Measurements from ENCODE around the gene SUGCT. TPM values are rescaled to one million over a fixed set of nuclear protein-coding genes. Genes with fewer than 3 reads are reported as not detected.
A peak's percentile ranks its signal among the peaks of the same experiment; 100 is the strongest.

SUGCT gene
- polyA plus RNA-seq, 1 donor = 18.8 TPM

GRCh38 chr7:40546616-40547501 is 412.1 kb downstream of the SUGCT start:
- no peaks in the 10 kb centered on the region for H3K36me3 ChIP-seq (ENCODE audit: control insufficient read depth, insufficient read depth, low read length)
- no peaks in the 10 kb centered on the region for H3K27me3 ChIP-seq (ENCODE audit: control insufficient read depth, insufficient read depth, low read length)
- no peak overlapping the region for H3K4me3 ChIP-seq (ENCODE audit: low read length)
- no peaks in the 10 kb centered on the region for H3K9me3 ChIP-seq (ENCODE audit: control insufficient read depth, low read depth, low read length)
- no CpG with 5 or more reads among the region's 6 CpGs for WGBS (ENCODE audit: insufficient coverage, low lambda C conversion rate)
- no peaks in the 10 kb centered on the region for H3K4me1 ChIP-seq (ENCODE audit: control insufficient read depth, insufficient read depth, low read length)
- no peak overlapping the region for H3K27ac ChIP-seq (ENCODE audit: low read length)
- DNase-seq = peak in 1 of 2 donors; percentile 38

- Histone ChIP-seq H3K27ac (ENCODE audit: low read length) (no peak overlapping the region), H3K4me3 (ENCODE audit: low read length) (no peak overlapping the region), H3K36me3 (ENCODE audit: control insufficient read depth, insufficient read depth, low read length) (no peaks in the 10 kb centered on the region), H3K9me3 (ENCODE audit: control insufficient read depth, low read depth, low read length) (no peaks in the 10 kb centered on the region), H3K4me1 (ENCODE audit: control insufficient read depth, insufficient read depth, low read length) (peaks cover 2% of the 10 kb centered on the region), H3K27me3 (ENCODE audit: control insufficient read depth, insufficient read depth, low read length) (no peaks in the 10 kb centered on the region)
- WGBS (ENCODE audit: insufficient coverage, low lambda C conversion rate) = no CpG with 5 or more reads among the region's 2 CpGs
- no peak for DNase-seq
Measured at GRCh38 chr7:40549372-40550039, 414.7 kb downstream of the SUGCT start.

- no CpG with 5 or more reads among the region's 8 CpGs for WGBS (ENCODE audit: insufficient coverage, low lambda C conversion rate)
- no peaks in the 10 kb centered on the region for H3K9me3 ChIP-seq (ENCODE audit: control insufficient read depth, low read depth, low read length)
- H3K27me3 ChIP-seq (ENCODE audit: control insufficient read depth, insufficient read depth, low read length) = no peaks in the 10 kb centered on the region
- H3K4me1 ChIP-seq (ENCODE audit: control insufficient read depth, insufficient read depth, low read length) = peaks cover 2% of the 10 kb centered on the region
- no peaks in the 10 kb centered on the region for H3K36me3 ChIP-seq (ENCODE audit: control insufficient read depth, insufficient read depth, low read length)
- no peak overlapping the region for H3K4me3 ChIP-seq (ENCODE audit: low read length)
- peak overlapping the region; percentile 37 for H3K27ac ChIP-seq (ENCODE audit: low read length)
- DNase-seq = peak in 1 of 2 donors; percentile 48
Measured at GRCh38 chr7:40551685-40552576, 417.1 kb downstream of the SUGCT start.

- 80% methylated on average over 1 of the region's 1 CpG for WGBS (ENCODE audit: insufficient coverage, low lambda C conversion rate)
- no peaks in the 10 kb centered on the region for H3K27me3 ChIP-seq (ENCODE audit: control insufficient read depth, insufficient read depth, low read length)
- H3K27ac ChIP-seq (ENCODE audit: low read length) = no peak overlapping the region
- H3K4me3 ChIP-seq (ENCODE audit: low read length) = no peak overlapping the region
- no peaks in the 10 kb centered on the region for H3K4me1 ChIP-seq (ENCODE audit: control insufficient read depth, insufficient read depth, low read length)
- no peaks in the 10 kb centered on the region for H3K9me3 ChIP-seq (ENCODE audit: control insufficient read depth, low read depth, low read length)
- DNase-seq = no peak
- H3K36me3 ChIP-seq (ENCODE audit: control insufficient read depth, insufficient read depth, low read length) = no peaks in the 10 kb centered on the region
Measured at GRCh38 chr7:40560672-40561071, 425.9 kb downstream of the SUGCT start.

- Histone ChIP-seq H3K4me3 (ENCODE audit: low read length) (no peak overlapping the region), H3K9me3 (ENCODE audit: control insufficient read depth, low read depth, low read length) (no peaks in the 10 kb centered on the region), H3K36me3 (ENCODE audit: control insufficient read depth, insufficient read depth, low read length) (no peaks in the 10 kb centered on the region), H3K4me1 (ENCODE audit: control insufficient read depth, insufficient read depth, low read length) (no peaks in the 10 kb centered on the region), H3K27me3 (ENCODE audit: control insufficient read depth, insufficient read depth, low read length) (no peaks in the 10 kb centered on the region), H3K27ac (ENCODE audit: low read length) (no peak overlapping the region)
- WGBS (ENCODE audit: insufficient coverage, low lambda C conversion rate) = no CpG with 5 or more reads among the region's 5 CpGs
- no peak for DNase-seq
Measured at GRCh38 chr7:40566879-40567278, 432.1 kb downstream of the SUGCT start.

GRCh38 chr7:40569326-40569725 is 434.5 kb downstream of the SUGCT start:
- no peaks in the 10 kb centered on the region for H3K27me3 ChIP-seq (ENCODE audit: control insufficient read depth, insufficient read depth, low read length)
- no peaks in the 10 kb centered on the region for H3K9me3 ChIP-seq (ENCODE audit: control insufficient read depth, low read depth, low read length)
- H3K4me1 ChIP-seq (ENCODE audit: control insufficient read depth, insufficient read depth, low read length) = no peaks in the 10 kb centered on the region
- DNase-seq = no peak
- 80% methylated on average over 2 of the region's 3 CpGs for WGBS (ENCODE audit: insufficient coverage, low lambda C conversion rate)
- H3K36me3 ChIP-seq (ENCODE audit: control insufficient read depth, insufficient read depth, low read length) = no peaks in the 10 kb centered on the region
- no peak overlapping the region for H3K4me3 ChIP-seq (ENCODE audit: low read length)
- H3K27ac ChIP-seq (ENCODE audit: low read length) = no peak overlapping the region

GRCh38 chr7:40570223-40570622 is 435.4 kb downstream of the SUGCT start:
- Histone ChIP-seq H3K27ac (ENCODE audit: low read length) (no peak overlapping the region), H3K27me3 (ENCODE audit: control insufficient read depth, insufficient read depth, low read length) (no peaks in the 10 kb centered on the region), H3K4me3 (ENCODE audit: low read length) (no peak overlapping the region), H3K36me3 (ENCODE audit: control insufficient read depth, insufficient read depth, low read length) (no peaks in the 10 kb centered on the region), H3K4me1 (ENCODE audit: control insufficient read depth, insufficient read depth, low read length) (no peaks in the 10 kb centered on the region), H3K9me3 (ENCODE audit: control insufficient read depth, low read depth, low read length) (no peaks in the 10 kb centered on the region)
- no peak for DNase-seq
- 40% methylated on average over 1 of the region's 1 CpG for WGBS (ENCODE audit: insufficient coverage, low lambda C conversion rate)

GRCh38 chr7:40571796-40572195 is 437.0 kb downstream of the SUGCT start:
- Histone ChIP-seq H3K36me3 (ENCODE audit: control insufficient read depth, insufficient read depth, low read length) (no peaks in the 10 kb centered on the region), H3K4me3 (ENCODE audit: low read length) (no peak overlapping the region), H3K27ac (ENCODE audit: low read length) (no peak overlapping the region), H3K9me3 (ENCODE audit: control insufficient read depth, low read depth, low read length) (no peaks in the 10 kb centered on the region), H3K4me1 (ENCODE audit: control insufficient read depth, insufficient read depth, low read length) (no peaks in the 10 kb centered on the region), H3K27me3 (ENCODE audit: control insufficient read depth, insufficient read depth, low read length) (no peaks in the 10 kb centered on the region)
- WGBS (ENCODE audit: insufficient coverage, low lambda C conversion rate) = 71% methylated on average over 2 of the region's 5 CpGs
- DNase-seq = no peak

GRCh38 chr7:40572810-40573465 is 438.1 kb downstream of the SUGCT start:
- no peak for DNase-seq
- 83% methylated on average over 1 of the region's 8 CpGs for WGBS (ENCODE audit: insufficient coverage, low lambda C conversion rate)
- Histone ChIP-seq H3K27me3 (ENCODE audit: control insufficient read depth, insufficient read depth, low read length) (no peaks in the 10 kb centered on the region), H3K36me3 (ENCODE audit: control insufficient read depth, insufficient read depth, low read length) (no peaks in the 10 kb centered on the region), H3K9me3 (ENCODE audit: control insufficient read depth, low read depth, low read length) (no peaks in the 10 kb centered on the region), H3K4me1 (ENCODE audit: control insufficient read depth, insufficient read depth, low read length) (no peaks in the 10 kb centered on the region), H3K4me3 (ENCODE audit: low read length) (no peak overlapping the region), H3K27ac (ENCODE audit: low read length) (no peak overlapping the region)

DNA sequence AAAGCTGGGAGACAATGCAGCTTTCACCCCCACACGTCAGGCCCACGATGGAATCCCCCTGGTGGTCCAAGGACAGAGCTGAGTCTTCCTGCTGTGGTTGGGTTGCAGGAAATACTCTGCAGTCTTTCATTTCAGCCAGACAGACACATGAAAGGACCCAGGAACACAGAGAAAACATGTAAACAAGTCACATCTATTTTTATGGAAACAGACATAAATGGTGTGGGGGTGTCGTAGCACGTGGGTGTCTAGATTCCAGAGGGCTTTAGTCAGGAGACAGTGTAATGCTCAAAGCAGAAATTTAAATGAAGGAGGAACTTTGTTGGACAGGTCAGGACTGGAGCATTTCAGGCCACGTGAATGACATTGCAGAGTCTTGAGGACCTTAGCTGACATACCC is 444.6 kb downstream of the SUGCT start:
- WGBS (ENCODE audit: insufficient coverage, low lambda C conversion rate) = 83% methylated on average over 4 of the region's 5 CpGs
- Histone ChIP-seq H3K36me3 (ENCODE audit: control insufficient read depth, insufficient read depth, low read length) (no peaks in the 10 kb centered on the region), H3K27me3 (ENCODE audit: control insufficient read depth, insufficient read depth, low read length) (no peaks in the 10 kb centered on the region), H3K4me1 (ENCODE audit: control insufficient read depth, insufficient read depth, low read length) (no peaks in the 10 kb centered on the region), H3K4me3 (ENCODE audit: low read length) (no peak overlapping the region), H3K9me3 (ENCODE audit: control insufficient read depth, low read depth, low read length) (no peaks in the 10 kb centered on the region), H3K27ac (ENCODE audit: low read length) (no peak overlapping the region)
- no peak for DNase-seq
